Lung (tissue), 12 donors: ENCODE data around the gene LRP1. TPM values are rescaled to one million over a fixed set of nuclear protein-coding genes. Genes with fewer than 3 reads are reported as not detected.

ENCODE experiments used
- ATAC-seq: fragments of 200-7000 bp; cut with Tn5 transposase; one replicate; pipeline ENCODE4 v1.9.1; 2020; ENCODE audit warnings: moderate number of reproducible peaks; ENCODE audit not compliant: insufficient read depth, low FRiP score
- DNase-seq, 3 donors: peaks; one replicate each; pipeline ENCODE4 v3.0.0-alpha.2; 2013 to 2017
- H3K27ac ChIP-seq, 2 donors: one replicate each; pipeline ENCODE4 v1.5.1; 2013; ENCODE audit warnings: mild to moderate bottlenecking in 2 of 2, moderate library complexity in 2 of 2, control low read depth in 1 of 2, inconsistent platforms in 1 of 2, low read depth in 1 of 2, low read length in 1 of 2
- H3K27me3 ChIP-seq, 3 donors: one replicate each; pipeline ENCODE4 v1.5.1; 2013; ENCODE audit warnings: low read length in 2 of 3; ENCODE audit not compliant: control insufficient read depth in 3 of 3, insufficient read depth in 3 of 3
- H3K36me3 ChIP-seq, 4 donors: one replicate each; pipeline ENCODE4 v1.5.1; 2013; ENCODE audit warnings: low read length in 4 of 4, mild to moderate bottlenecking in 1 of 4, moderate library complexity in 1 of 4; ENCODE audit not compliant: control insufficient read depth in 4 of 4, insufficient read depth in 4 of 4
- H3K4me1 ChIP-seq, 5 donors: one replicate each; pipeline ENCODE4 v1.5.1; 2013; ENCODE audit warnings: low read length in 5 of 5, mild to moderate bottlenecking in 2 of 5, moderate library complexity in 1 of 5; ENCODE audit not compliant: control insufficient read depth in 5 of 5, insufficient read depth in 5 of 5
- H3K4me3 ChIP-seq: one replicate; pipeline ENCODE4 v1.5.1; 2013; ENCODE audit warnings: mild to moderate bottlenecking, control low read depth, moderate library complexity
- H3K9ac ChIP-seq, 2 donors: one replicate each; pipeline ENCODE4 v1.5.1; 2013; ENCODE audit warnings: low read length in 2 of 2, control low read depth in 1 of 2; ENCODE audit not compliant: insufficient read depth in 1 of 2
- H3K9me3 ChIP-seq, 4 donors: one replicate each; pipeline ENCODE4 v1.5.1; 2013; ENCODE audit warnings: low read length in 3 of 4, mild to moderate bottlenecking in 1 of 4, moderate library complexity in 1 of 4; ENCODE audit not compliant: control insufficient read depth in 4 of 4, insufficient read depth in 3 of 4
- WGBS, 2 donors: extraction: QIAGEN DNeasy Blood & Tissue Kit; methylation state at CpG; one replicate each; pipeline ENCODE4 v1.1.7; 2013; 5-methylcytosine and 5-hydroxymethylcytosine counted together
- polyA plus RNA-seq, 2 donors: library from polyadenylated mRNA; stranded (reverse); fragments of 200-250 nt; gene quantifications; one replicate each; pipeline ENCODE4 v1.2.1, GENCODE V29; 2013
- total RNA-seq, 2 donors: library from RNA; depleted of rRNA in 1 of 2; stranded (reverse); fragments of >200 nt in 1 of 2; gene quantifications; one replicate each; pipeline ENCODE4 v1.2.1, GENCODE V29; 2014 to 2021
- TF ChIP-seq, protein P1 (sequence below): IDR thresholded peaks from 2 replicates; pipeline ENCODE4 v1.5.1; 2012; ENCODE audit warnings: mild to moderate bottlenecking; ENCODE audit errors: control extremely low read depth, extremely low read depth
- donor health status: control.
- donor health status: control.
- donor health status: Bipolar disorder and iron deficiency.
- donor health status: healthy.
- donor health status: DM: yes; HTN: yes; CAD: no.

LRP1 gene
- total and polyA plus RNA-seq, 4 donors, result 52.6 to 338 (median 122) TPM

DNA sequence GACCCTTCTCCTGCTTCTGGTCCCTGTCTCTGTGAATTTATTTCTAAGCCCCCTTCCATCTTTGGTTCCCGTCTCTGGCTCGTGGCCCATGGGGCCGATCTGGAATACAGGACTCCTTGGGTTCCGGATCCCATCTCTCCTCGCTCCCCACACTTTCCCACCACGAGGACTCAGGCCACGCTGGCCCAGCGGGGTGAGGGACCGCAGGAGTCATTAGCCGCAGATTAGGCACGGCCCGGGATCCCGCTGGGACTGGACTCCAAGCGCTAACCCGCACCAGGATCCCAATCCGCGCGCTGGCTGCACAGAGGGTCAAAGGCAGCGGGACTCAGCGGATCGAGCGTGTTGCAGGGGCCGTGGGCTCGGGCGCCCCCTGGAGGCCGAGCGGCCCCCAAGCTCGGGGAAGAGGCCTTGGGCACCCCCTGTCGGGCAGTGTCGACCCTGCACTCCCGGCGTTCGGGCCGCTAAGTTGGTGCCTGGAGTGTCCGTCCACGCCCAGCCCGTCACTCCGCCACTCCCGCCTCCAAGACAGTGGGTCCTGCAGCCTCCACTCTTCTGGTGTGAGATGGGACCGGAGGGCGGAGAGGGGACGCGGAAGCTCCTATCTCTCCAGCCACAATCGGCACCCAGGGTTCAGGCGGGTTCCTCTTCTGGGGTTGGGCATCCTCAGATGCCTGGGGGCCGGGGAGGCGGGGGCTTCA, 110.7 kb downstream of the LRP1 start:
- Histone ChIP-seq H3K27me3 (peaks cover 4 to 79% (median 48%) of the 10 kb centered on the region in 3 donors), H3K9ac (peak overlapping the region in 1 of 2 donors; percentile 23)

DNA sequence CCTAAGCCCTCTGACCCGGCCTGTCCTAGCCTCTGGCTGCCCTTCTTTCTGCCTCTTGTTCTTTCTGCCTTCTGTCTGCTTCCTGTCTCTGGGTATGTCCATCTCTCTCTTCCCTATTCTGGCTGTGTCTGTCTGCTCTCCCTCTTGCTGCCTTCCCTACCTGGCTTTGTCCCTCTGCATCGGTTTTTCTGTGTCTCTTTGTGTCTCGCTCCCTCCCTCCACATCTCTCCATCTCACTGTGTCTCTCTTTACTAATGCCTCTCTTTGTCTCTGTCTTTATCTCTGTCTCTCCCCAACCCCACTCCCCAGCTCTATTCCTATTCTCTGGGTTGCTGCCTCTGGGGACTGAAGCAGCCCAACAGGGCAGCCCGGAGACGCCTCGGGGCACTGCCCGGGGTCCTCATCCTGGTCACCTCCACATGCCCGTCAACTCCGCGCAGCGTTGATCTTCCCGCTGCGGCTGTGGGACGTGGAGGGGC, 111.3 kb downstream of the LRP1 start:
- H3K9me3 ChIP-seq, result no peaks in the 10 kb centered on the region
- WGBS, 2 donors, result 3 to 4% methylated on average over 14 of the region's 14 CpGs
- H3K36me3 ChIP-seq, result peaks cover 0 to 5% (median 0%) of the 10 kb centered on the region in 4 donors
- no peak overlapping the region for H3K9ac ChIP-seq
- H3K27ac ChIP-seq, result no peak overlapping the region
- DNase-seq (no peak), ATAC-seq (no peak)
- peaks cover 4 to 78% (median 11%) of the 10 kb centered on the region in 5 donors for H3K4me1 ChIP-seq
- TF ChIP-seq, protein P1, sequence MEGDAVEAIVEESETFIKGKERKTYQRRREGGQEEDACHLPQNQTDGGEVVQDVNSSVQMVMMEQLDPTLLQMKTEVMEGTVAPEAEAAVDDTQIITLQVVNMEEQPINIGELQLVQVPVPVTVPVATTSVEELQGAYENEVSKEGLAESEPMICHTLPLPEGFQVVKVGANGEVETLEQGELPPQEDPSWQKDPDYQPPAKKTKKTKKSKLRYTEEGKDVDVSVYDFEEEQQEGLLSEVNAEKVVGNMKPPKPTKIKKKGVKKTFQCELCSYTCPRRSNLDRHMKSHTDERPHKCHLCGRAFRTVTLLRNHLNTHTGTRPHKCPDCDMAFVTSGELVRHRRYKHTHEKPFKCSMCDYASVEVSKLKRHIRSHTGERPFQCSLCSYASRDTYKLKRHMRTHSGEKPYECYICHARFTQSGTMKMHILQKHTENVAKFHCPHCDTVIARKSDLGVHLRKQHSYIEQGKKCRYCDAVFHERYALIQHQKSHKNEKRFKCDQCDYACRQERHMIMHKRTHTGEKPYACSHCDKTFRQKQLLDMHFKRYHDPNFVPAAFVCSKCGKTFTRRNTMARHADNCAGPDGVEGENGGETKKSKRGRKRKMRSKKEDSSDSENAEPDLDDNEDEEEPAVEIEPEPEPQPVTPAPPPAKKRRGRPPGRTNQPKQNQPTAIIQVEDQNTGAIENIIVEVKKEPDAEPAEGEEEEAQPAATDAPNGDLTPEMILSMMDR, result no peak
- no peak overlapping the region for H3K4me3 ChIP-seq
- H3K27me3 ChIP-seq, result peaks cover 4 to 85% (median 52%) of the 10 kb centered on the region in 3 donors

More for the DNA sequence above, 110.7 kb downstream of the LRP1 start:
- TF ChIP-seq, protein P1, result peak; percentile 100
- ATAC-seq, result peak; percentile 86
- Histone ChIP-seq H3K36me3 (peaks cover 0 to 10% (median 4%) of the 10 kb centered on the region in 4 donors), H3K4me3 (no peak overlapping the region), H3K4me1 (peaks cover 4 to 79% (median 11%) of the 10 kb centered on the region in 5 donors), H3K27ac (no peak overlapping the region), H3K9me3 (no peaks in the 10 kb centered on the region)
- 1 to 2% methylated on average over 46 to 47 of the region's 47 CpGs for WGBS, 2 donors
- peak; percentile 88 to 91 (median 89) for DNase-seq

DNA sequence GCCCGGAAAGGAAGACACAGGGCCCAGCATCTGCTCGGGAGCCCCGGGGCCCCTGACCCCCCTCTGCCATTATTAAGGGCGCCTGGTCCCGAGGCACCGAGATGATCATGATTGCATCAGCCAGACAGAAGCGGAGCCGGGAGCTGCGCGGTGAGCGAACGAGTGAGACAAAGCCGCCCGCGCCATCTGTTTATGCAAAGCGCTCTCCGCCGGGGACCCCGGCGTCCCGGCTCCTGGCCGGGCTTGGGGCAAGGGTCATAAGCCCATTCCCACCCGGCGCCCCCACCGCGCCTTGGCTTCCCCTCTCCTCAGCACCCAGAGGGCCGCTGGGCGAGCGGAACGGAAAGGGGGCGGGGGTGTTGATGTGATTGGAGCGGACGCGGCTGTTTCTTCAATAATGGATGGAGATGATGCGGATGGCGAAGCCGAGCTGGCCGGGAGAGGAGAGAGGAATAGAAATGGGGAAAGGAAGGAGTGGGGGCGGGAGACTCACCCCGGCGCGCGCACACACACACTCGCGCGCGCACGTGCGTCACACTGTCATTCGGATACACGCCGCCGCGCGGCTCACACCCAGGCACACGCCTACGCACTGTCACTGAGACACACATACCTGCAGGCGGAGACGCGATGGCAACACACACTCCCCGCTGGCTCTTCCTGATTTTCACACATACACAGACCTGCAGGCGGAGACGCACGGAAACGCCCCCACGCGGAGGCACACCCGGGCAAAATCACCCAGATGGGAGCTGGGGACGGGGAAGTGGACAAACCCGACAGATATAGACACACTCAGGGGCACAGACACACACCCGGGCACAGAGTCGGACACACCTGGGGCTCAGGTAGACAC, 112.0 kb downstream of the LRP1 start:
- H3K4me3 ChIP-seq, result peak overlapping the region; percentile 2
- 0 to 1% methylated on average over 65 to 72 of the region's 72 CpGs for WGBS, 2 donors
- H3K27me3 ChIP-seq, result peaks cover 4 to 86% (median 53%) of the 10 kb centered on the region in 3 donors
- ATAC-seq, result no peak
- TF ChIP-seq, protein P1, result no peak
- no peaks in the 10 kb centered on the region for H3K9me3 ChIP-seq
- no peak overlapping the region for H3K9ac ChIP-seq
- H3K36me3 ChIP-seq, result no peaks in the 10 kb centered on the region
- DNase-seq, result peak; percentile 69 to 82 (median 75)
- peaks cover 4 to 72% (median 11%) of the 10 kb centered on the region in 5 donors for H3K4me1 ChIP-seq
- no peak overlapping the region for H3K27ac ChIP-seq
